Brain microvascular endothelial cell (primary cell): ENCODE measurements around the gene SLC26A8.
"Not testable (repeated sequence)": the region's sequence is repeated elsewhere in the genome, so short reads cannot be mapped to it uniquely, and the experiment has no call there.

Experiments
- DNase-seq: peaks from one replicate; pipeline ENCODE4 v3.0.0-alpha.2; 2020
- H3K27ac ChIP-seq: fragments of 250-450 bp; sonication (Bioruptor Pico); 2 replicates; pipeline ENCODE4 v1.5.1; 2020; ENCODE audit warnings: mild to moderate bottlenecking, moderate library complexity
- H3K27me3 ChIP-seq: fragments of 250-450 bp; sonication (Bioruptor Pico); replicated peaks from 2 replicates; pipeline ENCODE4 v1.5.1; 2020; ENCODE audit warnings: mild to moderate bottlenecking
- H3K36me3 ChIP-seq: fragments of 250-450 bp; sonication (Bioruptor Pico); replicated peaks from 2 replicates; pipeline ENCODE4 v1.5.1; 2020; ENCODE audit warnings: mild to moderate bottlenecking
- H3K4me3 ChIP-seq: 2 replicates; pipeline ENCODE4 v1.5.1; 2011; ENCODE audit warnings: low read depth, mild to moderate bottlenecking, control low read depth, low read length, moderate library complexity
- in situ Hi-C: cut with HindIII; loops from 2 replicates; pipeline ENCODE4 v1.10.0; 2017; ENCODE audit warnings: low sequenced_read_pairs, low pct_ligation_motif_present
- TF ChIP-seq, protein P1 (sequence below): IDR thresholded peaks from 2 replicates; pipeline ENCODE4 v1.5.1; 2011; ENCODE audit warnings: low read depth, mild to moderate bottlenecking, moderate library complexity, low read length, control low read depth, inconsistent platforms; ENCODE audit errors: missing control alignments

SLC26A8 gene

DNA sequence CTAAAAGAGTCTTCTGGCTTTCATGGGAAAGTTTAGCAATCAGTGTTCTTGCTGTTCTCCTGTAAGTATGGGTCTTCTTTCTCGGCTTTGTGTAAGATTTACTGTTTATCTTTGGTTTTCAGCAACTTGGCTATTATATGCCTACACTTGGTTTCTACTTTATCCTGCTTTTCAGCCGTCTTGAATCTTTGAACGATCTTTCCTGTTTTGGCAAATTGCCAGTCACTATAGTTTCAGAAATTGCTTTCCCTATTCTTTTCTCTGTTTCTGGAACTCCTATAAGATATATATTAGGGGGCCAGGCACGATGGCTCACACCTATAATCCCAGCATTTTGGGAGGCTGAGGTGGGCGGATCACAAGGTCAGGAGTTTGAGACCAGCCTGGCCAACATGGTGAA, 89.0 kb downstream of the SLC26A8 start:
- H3K27me3 ChIP-seq: no peaks in the 10 kb centered on the region
- H3K36me3 ChIP-seq: no peaks in the 10 kb centered on the region
- H3K4me3 ChIP-seq: no peak overlapping the region
- no peak overlapping the region for H3K27ac ChIP-seq
- no peak for DNase-seq
- in situ Hi-C loops: no loop called here
- TF ChIP-seq, protein P1, sequence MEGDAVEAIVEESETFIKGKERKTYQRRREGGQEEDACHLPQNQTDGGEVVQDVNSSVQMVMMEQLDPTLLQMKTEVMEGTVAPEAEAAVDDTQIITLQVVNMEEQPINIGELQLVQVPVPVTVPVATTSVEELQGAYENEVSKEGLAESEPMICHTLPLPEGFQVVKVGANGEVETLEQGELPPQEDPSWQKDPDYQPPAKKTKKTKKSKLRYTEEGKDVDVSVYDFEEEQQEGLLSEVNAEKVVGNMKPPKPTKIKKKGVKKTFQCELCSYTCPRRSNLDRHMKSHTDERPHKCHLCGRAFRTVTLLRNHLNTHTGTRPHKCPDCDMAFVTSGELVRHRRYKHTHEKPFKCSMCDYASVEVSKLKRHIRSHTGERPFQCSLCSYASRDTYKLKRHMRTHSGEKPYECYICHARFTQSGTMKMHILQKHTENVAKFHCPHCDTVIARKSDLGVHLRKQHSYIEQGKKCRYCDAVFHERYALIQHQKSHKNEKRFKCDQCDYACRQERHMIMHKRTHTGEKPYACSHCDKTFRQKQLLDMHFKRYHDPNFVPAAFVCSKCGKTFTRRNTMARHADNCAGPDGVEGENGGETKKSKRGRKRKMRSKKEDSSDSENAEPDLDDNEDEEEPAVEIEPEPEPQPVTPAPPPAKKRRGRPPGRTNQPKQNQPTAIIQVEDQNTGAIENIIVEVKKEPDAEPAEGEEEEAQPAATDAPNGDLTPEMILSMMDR: no peak

DNA sequence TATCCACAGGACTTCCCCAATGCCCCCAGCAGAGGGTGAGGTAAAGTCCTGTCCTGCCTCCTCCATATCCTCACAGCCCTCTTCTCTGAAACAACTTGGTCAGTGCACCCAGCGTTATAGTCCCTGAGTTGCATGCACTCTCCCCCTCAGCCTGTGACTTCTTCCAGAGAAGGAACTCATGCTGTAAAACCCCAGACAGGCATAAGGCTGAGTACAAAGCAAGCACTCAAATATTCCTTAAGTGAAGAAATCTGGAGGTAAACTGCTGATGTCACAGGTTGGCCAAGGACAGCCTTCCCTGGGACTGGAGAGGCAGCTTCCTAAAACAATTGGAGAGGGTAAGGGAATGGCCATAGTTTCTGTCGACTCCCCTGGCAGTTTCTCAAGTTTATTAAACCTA, 90.6 kb downstream of the SLC26A8 start:
- Histone ChIP-seq H3K36me3 (no peaks in the 10 kb centered on the region), H3K27ac (no peak overlapping the region), H3K27me3 (no peaks in the 10 kb centered on the region), H3K4me3 (no peak overlapping the region)
- in situ Hi-C loops: no loop called here
- TF ChIP-seq, protein P1: no peak
- no peak for DNase-seq

DNA sequence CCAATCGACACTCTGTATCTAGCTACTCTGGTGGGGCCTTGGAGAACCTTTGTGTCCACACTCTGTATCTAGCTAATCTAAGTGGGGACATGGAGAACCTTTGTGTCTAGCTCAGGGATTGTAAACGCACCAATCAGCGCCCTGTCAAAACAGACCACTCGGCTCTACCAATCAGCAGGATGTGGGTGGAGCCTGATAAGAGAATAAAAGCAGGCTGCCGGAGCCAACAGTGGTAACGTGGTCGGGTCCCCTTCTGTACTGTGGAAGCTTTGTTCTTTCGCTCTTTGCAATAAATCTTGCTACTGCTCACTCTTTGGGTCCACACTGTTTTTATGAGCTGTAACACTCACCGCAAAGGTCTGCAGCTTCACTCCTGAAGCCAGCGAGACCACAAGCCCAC, 92.6 kb downstream of the SLC26A8 start:
- H3K27ac ChIP-seq, H3K36me3 ChIP-seq, H3K27me3 ChIP-seq, in situ Hi-C loops, H3K4me3 ChIP-seq, DNase-seq: not testable (repeated sequence)

DNA sequence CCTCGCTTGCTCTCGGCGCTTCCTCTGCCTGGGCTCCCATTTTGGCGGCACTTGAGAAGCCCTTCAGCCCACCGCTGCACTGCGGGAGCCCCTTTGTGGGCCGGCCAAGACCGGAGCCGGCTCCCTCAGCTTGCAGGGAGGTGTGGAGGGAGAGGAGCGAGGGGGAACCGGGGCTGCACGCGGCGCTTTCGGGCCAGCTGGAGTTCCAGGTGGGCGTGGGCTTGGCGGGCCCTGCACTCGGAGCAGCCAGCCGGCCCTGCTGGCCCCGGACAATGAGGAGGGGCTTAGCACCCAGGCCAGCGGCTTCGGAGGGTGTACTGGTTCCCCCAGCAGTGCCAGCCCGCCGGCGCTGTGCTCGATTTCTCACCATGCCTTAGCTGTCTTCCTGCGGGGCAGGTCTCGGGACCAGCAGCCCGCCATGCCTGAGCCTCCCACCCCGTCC, 93.3 kb downstream of the SLC26A8 start:
- H3K27me3 ChIP-seq: no peaks in the 10 kb centered on the region
- in situ Hi-C loops: no loop called here
- H3K27ac ChIP-seq: no peak overlapping the region
- DNase-seq: no peak
- TF ChIP-seq, protein P1: no peak
- no peaks in the 10 kb centered on the region for H3K36me3 ChIP-seq
- H3K4me3 ChIP-seq: no peak overlapping the region

DNA sequence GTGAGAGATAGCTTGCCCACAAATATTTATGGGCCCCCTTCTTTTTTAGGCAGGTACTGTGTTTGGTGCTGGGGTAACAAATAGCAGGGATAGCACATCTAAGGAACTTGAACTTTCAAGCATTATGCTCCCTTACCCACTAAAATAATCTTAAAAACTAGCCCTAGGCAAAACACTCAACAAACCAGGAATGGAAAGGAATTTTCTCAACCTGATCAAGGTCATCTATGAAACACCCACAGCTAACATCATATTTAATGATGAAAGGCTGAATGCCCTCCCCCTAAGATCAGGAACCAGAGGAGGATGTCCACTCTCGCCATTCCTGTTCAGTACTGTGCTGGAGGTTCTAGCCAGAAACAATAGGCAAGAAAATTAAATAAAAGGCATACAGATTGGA, 94.8 kb downstream of the SLC26A8 start:
- TF ChIP-seq, protein P1: no peak
- no peaks in the 10 kb centered on the region for H3K36me3 ChIP-seq
- in situ Hi-C loops: no loop called here
- H3K27me3 ChIP-seq: no peaks in the 10 kb centered on the region
- no peak overlapping the region for H3K4me3 ChIP-seq
- no peak overlapping the region for H3K27ac ChIP-seq
- no peak for DNase-seq

DNA sequence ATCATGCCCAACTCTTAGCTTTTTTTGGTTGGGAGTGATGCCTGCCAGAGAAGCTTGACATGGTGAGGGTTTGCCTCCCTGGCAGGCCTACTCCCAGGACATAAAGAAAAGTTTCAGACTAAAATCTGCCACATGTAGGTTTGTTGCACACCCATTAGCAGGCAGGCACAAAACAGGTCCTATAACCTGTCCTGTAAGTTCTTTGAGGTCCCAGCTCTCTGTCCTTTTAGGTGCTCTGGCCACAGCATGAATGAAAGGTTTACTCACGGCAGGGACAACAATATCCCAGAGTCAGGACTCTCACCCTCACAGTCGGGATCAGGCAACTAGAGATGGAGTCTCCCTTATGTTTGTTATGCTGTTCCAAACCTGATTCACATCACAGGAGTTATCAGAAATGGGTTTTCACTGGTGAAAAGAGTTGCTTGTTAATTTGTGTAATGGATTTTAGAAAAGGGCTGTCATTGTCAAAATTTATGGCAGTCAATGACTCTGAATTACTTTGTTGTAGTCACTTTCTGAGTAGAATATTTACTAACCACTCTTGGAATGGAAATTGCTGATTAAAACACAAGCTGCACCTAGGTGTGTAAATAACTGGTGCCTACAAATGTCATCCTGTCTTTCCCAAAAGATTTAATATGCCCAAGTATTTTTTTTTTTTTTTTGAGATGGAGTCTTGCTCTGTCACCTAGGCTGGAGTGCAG, 97.8 kb downstream of the SLC26A8 start:
- H3K27ac ChIP-seq: no peak overlapping the region
- in situ Hi-C loops: no loop called here
- H3K27me3 ChIP-seq: no peaks in the 10 kb centered on the region
- no peaks in the 10 kb centered on the region for H3K36me3 ChIP-seq
- TF ChIP-seq, protein P1: no peak
- DNase-seq: no peak
- no peak overlapping the region for H3K4me3 ChIP-seq
